GM06990 (cell line): Measurements from ENCODE around the gene ADGRD1.

Experiments used
- DNase-seq: peaks from one replicate; pipeline ENCODE4 v3.0.0-alpha.2; 2011; ENCODE audit not compliant: insufficient read length; ENCODE audit errors: extremely low read depth
- H3K27me3 ChIP-seq: replicated peaks from 2 replicates; pipeline ENCODE4 v1.6.0; 2011; ENCODE audit warnings: low read length; ENCODE audit not compliant: control insufficient read depth, insufficient read depth
- H3K36me3 ChIP-seq: 2 replicates; pipeline ENCODE4 v1.5.1; 2011; ENCODE audit warnings: low read length; ENCODE audit not compliant: control insufficient read depth, insufficient read depth
- H3K4me3 ChIP-seq: replicated peaks from 2 replicates; pipeline ENCODE4 v1.5.1; 2011; ENCODE audit warnings: low read depth, mild to moderate bottlenecking, control low read depth, low read length
- CTCF ChIP-seq: IDR thresholded peaks from 2 replicates; pipeline ENCODE4 v1.5.1; 2011; ENCODE audit warnings: low read length, control low read depth, mild to moderate bottlenecking, inconsistent platforms; ENCODE audit not compliant: insufficient read depth, poor library complexity, severe bottlenecking

The ADGRD1 gene

GRCh38 chr12:131188131-131189050, 234.7 kb downstream of the ADGRD1 start:
- H3K4me3 ChIP-seq: no peak overlapping the region
- H3K27me3 ChIP-seq: no peaks in the 10 kb centered on the region
- H3K36me3 ChIP-seq: no peaks in the 10 kb centered on the region
- TF ChIP-seq CTCF: no peak
- DNase-seq: no peak

GRCh38 chr12:131189781-131190180, 236.1 kb downstream of the ADGRD1 start:
- DNase-seq: no peak
- Histone ChIP-seq H3K27me3 (no peaks in the 10 kb centered on the region), H3K4me3 (no peak overlapping the region), H3K36me3 (no peaks in the 10 kb centered on the region)
- no peak for TF ChIP-seq CTCF

- H3K4me3 ChIP-seq: no peak overlapping the region
- no peak for DNase-seq
- no peaks in the 10 kb centered on the region; the same call in 1 of the 2 replicates for H3K27me3 ChIP-seq
- no peak for TF ChIP-seq CTCF
- H3K36me3 ChIP-seq: no peaks in the 10 kb centered on the region
Measured at GRCh38 chr12:131190965-131191364, 237.3 kb downstream of the ADGRD1 start.
